ENCODE results near the gene NTMT2.

NTMT2 gene

DNA sequence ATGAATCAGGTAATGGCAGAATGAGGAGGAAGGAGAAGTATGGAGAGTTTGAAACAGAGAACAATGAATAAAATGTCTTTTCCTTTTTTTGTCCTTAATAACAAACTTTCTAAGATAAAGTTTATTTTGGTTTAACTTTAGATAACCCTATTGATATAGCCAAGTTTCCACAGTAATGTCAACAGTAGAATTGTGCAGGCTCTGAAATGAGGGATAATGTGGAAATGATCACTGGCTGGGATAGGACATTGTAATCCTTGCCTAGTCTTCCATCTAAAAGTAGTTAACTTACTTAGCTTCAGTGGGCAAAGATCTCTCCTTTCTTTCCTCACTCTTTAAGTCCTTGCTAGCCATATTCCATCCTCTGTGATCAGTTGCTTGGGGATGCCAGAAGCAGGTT lies 52.8 kb downstream of the NTMT2 start:
- no peaks in the 10 kb centered on the region for H3K27me3 ChIP-seq
- H3K27ac ChIP-seq, result no peak overlapping the region
- intact Hi-C loops (cut with DNase I; ENCODE audit: low total_unique reads), result no loop called here
- DNase-seq, result no peak
- no peaks in the 10 kb centered on the region for H3K36me3 ChIP-seq
- H3K9me3 ChIP-seq, result no peaks in the 10 kb centered on the region
- peaks cover 0 to 33% (median 7%) of the 10 kb centered on the region in 4 donors for H3K4me1 ChIP-seq
- TF ChIP-seq, protein P1, sequence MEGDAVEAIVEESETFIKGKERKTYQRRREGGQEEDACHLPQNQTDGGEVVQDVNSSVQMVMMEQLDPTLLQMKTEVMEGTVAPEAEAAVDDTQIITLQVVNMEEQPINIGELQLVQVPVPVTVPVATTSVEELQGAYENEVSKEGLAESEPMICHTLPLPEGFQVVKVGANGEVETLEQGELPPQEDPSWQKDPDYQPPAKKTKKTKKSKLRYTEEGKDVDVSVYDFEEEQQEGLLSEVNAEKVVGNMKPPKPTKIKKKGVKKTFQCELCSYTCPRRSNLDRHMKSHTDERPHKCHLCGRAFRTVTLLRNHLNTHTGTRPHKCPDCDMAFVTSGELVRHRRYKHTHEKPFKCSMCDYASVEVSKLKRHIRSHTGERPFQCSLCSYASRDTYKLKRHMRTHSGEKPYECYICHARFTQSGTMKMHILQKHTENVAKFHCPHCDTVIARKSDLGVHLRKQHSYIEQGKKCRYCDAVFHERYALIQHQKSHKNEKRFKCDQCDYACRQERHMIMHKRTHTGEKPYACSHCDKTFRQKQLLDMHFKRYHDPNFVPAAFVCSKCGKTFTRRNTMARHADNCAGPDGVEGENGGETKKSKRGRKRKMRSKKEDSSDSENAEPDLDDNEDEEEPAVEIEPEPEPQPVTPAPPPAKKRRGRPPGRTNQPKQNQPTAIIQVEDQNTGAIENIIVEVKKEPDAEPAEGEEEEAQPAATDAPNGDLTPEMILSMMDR (IDR thresholded peaks at IDR 0.05), result no peak
- H3K4me3 ChIP-seq, result no peak overlapping the region

DNA sequence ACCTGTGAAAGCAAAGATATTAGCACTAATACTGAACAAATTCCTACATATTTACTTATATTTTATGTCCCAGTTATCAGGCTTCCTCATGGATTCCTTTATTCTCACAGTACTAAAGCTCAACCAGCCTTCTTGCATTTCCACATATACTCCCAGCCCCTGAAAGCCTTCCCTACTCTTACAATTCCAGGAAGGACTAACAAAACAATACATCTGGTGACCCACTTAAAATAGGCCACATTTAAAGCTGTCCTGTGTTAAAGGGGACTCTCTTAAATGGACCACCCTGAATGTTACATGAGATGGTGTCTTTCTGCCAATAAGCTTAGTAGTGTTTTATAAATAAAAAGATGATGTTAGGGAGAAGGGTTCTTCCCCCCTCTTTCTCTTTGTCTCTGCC lies 54.4 kb downstream of the NTMT2 start:
- H3K27ac ChIP-seq, result peak overlapping the region; percentile 17 to 25
- intact Hi-C loops (cut with DNase I; ENCODE audit: low total_unique reads), result no loop called here
- no peak for DNase-seq
- H3K4me3 ChIP-seq, result no peak overlapping the region
- H3K4me1 ChIP-seq, result peaks cover 0 to 27% (median 7%) of the 10 kb centered on the region in 4 donors
- no peaks in the 10 kb centered on the region for H3K9me3 ChIP-seq
- TF ChIP-seq, protein P1 (IDR thresholded peaks at IDR 0.05), result no peak
- H3K36me3 ChIP-seq, result no peaks in the 10 kb centered on the region
- H3K27me3 ChIP-seq, result no peaks in the 10 kb centered on the region

DNA sequence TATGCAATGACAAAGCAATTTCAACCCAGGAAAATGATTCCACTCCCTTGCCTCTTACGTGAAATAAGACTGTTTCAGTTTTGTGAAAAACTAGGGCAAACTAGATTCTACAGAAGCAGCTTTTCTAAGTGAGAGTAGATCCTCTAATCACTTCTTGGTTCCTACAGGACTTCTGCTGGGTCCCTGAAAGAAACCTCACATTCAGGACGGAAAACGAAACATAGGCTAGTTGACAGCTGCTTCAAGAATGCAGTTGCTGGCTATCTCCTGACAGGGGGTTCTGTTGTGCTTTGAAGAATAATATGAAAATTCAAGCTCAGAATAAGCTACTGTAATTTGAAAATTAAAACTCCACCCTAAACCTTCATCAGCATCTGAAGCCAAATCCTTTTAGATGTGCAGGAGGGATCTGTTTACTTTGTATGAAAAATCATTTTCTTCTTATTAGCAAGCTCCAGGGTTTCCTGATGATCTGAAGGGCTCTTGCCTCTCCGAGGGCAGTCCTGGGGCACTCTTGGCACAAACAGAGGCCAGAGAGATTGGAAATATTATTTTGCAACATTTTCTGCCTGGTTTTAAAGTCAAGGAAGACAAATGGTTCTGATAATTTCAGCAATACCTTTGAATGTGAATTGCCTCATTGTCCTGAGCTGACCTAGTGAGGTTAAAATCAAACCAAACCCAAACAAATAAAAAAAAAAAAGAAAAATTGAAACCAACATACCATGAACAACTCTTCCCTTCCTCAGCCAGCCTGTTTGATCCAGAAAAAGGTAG lies 55.0 kb downstream of the NTMT2 start:
- no peaks in the 10 kb centered on the region for H3K36me3 ChIP-seq

DNA sequence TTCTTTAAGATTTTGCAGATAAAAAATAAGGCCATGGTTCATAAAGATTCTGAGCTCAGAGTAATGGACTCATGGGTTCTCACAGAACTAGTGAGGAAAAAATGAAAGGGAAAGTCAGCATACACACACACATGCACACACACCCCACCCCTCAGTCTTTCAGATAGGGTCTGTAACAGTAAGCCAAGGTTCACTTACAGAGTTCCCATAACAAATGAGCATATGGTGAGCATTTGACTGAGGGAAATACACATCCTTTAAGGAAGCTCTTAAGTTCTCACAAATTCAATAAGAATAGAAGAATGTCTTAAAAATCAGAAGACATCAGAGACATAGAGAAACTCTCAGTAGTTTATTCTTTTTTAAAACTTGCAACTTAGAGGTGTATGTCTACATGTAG lies 57.9 kb downstream of the NTMT2 start:
- no peaks in the 10 kb centered on the region for H3K27me3 ChIP-seq
- H3K27ac ChIP-seq, result no peak overlapping the region
- TF ChIP-seq, protein P1 (IDR thresholded peaks at IDR 0.05), result no peak
- H3K4me3 ChIP-seq, result no peak overlapping the region
- no peaks in the 10 kb centered on the region for H3K9me3 ChIP-seq
- DNase-seq, result no peak
- no peaks in the 10 kb centered on the region for H3K36me3 ChIP-seq
- peaks cover 0 to 15% (median 7%) of the 10 kb centered on the region in 4 donors for H3K4me1 ChIP-seq
- intact Hi-C loops (cut with DNase I; ENCODE audit: low total_unique reads), result no loop called here

More for the DNA sequence above, 55.0 kb downstream of the NTMT2 start:
- Histone ChIP-seq H3K9me3 (no peaks in the 10 kb centered on the region), H3K4me1 (peaks cover 0 to 27% (median 7%) of the 10 kb centered on the region in 4 donors), H3K27ac (peak overlapping the region; percentile 17 to 25), H3K4me3 (peak overlapping the region in 1 of 2 donors; percentile 16), H3K27me3 (no peaks in the 10 kb centered on the region)
- no peak for DNase-seq
- intact Hi-C loops (cut with DNase I; ENCODE audit: low total_unique reads), result no loop called here
- TF ChIP-seq, protein P1 (IDR thresholded peaks at IDR 0.05), result no peak

DNA sequence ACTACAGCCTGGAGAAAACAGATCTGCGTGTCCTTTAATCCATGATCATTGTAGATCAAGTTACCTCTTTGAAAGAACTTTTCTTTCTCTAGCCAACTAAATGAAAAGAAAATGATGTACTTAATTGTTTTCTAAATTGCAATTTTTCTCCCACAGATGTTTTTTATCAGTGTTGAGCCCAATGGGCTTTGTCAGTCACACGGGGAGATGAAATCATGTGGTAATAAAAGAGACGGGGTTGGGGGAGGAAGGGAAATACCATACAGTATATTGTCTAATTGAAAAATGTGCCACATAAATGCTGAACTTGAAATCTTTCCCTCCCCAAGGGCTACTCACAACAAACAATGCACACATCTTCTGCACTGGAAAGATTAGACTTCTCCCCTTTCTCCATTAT lies 58.4 kb downstream of the NTMT2 start:
- no peak for DNase-seq
- intact Hi-C loops (cut with DNase I; ENCODE audit: low total_unique reads), result no loop called here
- peaks cover 0 to 15% (median 7%) of the 10 kb centered on the region in 4 donors for H3K4me1 ChIP-seq
- H3K27ac ChIP-seq, result no peak overlapping the region
- no peaks in the 10 kb centered on the region for H3K27me3 ChIP-seq
- H3K4me3 ChIP-seq, result no peak overlapping the region
- H3K36me3 ChIP-seq, result no peaks in the 10 kb centered on the region
- TF ChIP-seq, protein P1 (IDR thresholded peaks at IDR 0.05), result no peak
- H3K9me3 ChIP-seq, result no peaks in the 10 kb centered on the region
